HG03175 (cell line): ENCODE data around the gene TMCC1.
"Not testable (repeated sequence)": the region's sequence is repeated elsewhere in the genome, so short reads cannot be mapped to it uniquely, and the experiment has no call there.

ENCODE experiments used
- ATAC-seq: cut with Tn5 transposase; IDR thresholded peaks from one replicate; pipeline ENCODE4 v1.9.1; 2021; ENCODE audit warnings: mild to moderate bottlenecking, moderate library complexity; ENCODE audit not compliant: unreplicated experiment

The TMCC1 gene

GRCh38 chr3:129777806-129778205 is 115.7 kb downstream of the TMCC1 start:
- ATAC-seq = no peak

GRCh38 chr3:129775870-129776269 is 117.6 kb downstream of the TMCC1 start:
- no peak for ATAC-seq

- no peak for ATAC-seq
Measured at GRCh38 chr3:129773691-129774663, 119.5 kb downstream of the TMCC1 start.

- no peak for ATAC-seq
Measured at GRCh38 chr3:129770604-129771003, 122.9 kb downstream of the TMCC1 start.

- ATAC-seq = no peak
Measured at GRCh38 chr3:129769616-129770015, 123.9 kb downstream of the TMCC1 start.

- ATAC-seq = no peak
Measured at GRCh38 chr3:129768728-129769127, 124.8 kb downstream of the TMCC1 start.

- ATAC-seq = no peak
Measured at GRCh38 chr3:129766135-129766534, 127.4 kb downstream of the TMCC1 start.

- ATAC-seq = no peak
Measured at GRCh38 chr3:129764090-129764489, 129.4 kb downstream of the TMCC1 start.

GRCh38 chr3:129758785-129759320 is 134.7 kb downstream of the TMCC1 start:
- no peak for ATAC-seq

- no peak for ATAC-seq
Measured at GRCh38 chr3:129758306-129758705, 135.2 kb downstream of the TMCC1 start.

- ATAC-seq = no peak
Measured at GRCh38 chr3:129756871-129757270, 136.6 kb downstream of the TMCC1 start.

- not testable (repeated sequence) for ATAC-seq
Measured at GRCh38 chr3:129751105-129751504, 142.4 kb downstream of the TMCC1 start.

- no peak for ATAC-seq
Measured at GRCh38 chr3:129749692-129750091, 143.8 kb downstream of the TMCC1 start.

GRCh38 chr3:129747992-129748391 is 145.5 kb downstream of the TMCC1 start:
- ATAC-seq = no peak

- ATAC-seq = no peak
Measured at GRCh38 chr3:129747136-129747535, 146.4 kb downstream of the TMCC1 start.

GRCh38 chr3:129746629-129747028 is 146.9 kb downstream of the TMCC1 start:
- no peak for ATAC-seq

GRCh38 chr3:129745253-129745652 is 148.3 kb downstream of the TMCC1 start:
- ATAC-seq = no peak

- ATAC-seq = no peak
Measured at GRCh38 chr3:129741794-129742193, 151.7 kb downstream of the TMCC1 start.

GRCh38 chr3:129740090-129740489 is 153.4 kb downstream of the TMCC1 start:
- no peak for ATAC-seq

GRCh38 chr3:129739634-129740033 is 153.9 kb downstream of the TMCC1 start:
- no peak for ATAC-seq

GRCh38 chr3:129738172-129738571 is 155.3 kb downstream of the TMCC1 start:
- no peak for ATAC-seq

- ATAC-seq = no peak
Measured at GRCh38 chr3:129736070-129736469, 157.4 kb downstream of the TMCC1 start.
